ENCODE results near the gene SMAD7. TPM values are rescaled to one million over a fixed set of nuclear protein-coding genes. Genes with fewer than 3 reads are reported as not detected.

The SMAD7 gene
- total and polyA plus RNA-seq, 4 donors, result 27.3 to 98.8 (median 44.2) TPM

- Histone ChIP-seq H3K4me1 (ENCODE audit: control insufficient read depth in 1 of 2, insufficient read depth in 2 of 2, low read length in 2 of 2) (peaks cover 3 to 5% of the 10 kb centered on the region in 2 donors), H3K9me3 (ENCODE audit: control insufficient read depth, low read length) (no peaks in the 10 kb centered on the region), H3K27ac (ENCODE audit: low read depth in 1 of 2, low read length in 2 of 2) (peak overlapping the region; percentile 70 to 84), H3K27me3 (ENCODE audit: control insufficient read depth in 1 of 2, insufficient read depth in 2 of 2, low read length in 1 of 2) (no peaks in the 10 kb centered on the region), H3K4me3 (ENCODE audit: low read length in 2 of 2) (no peak overlapping the region), H3K36me3 (ENCODE audit: control insufficient read depth in 1 of 2, insufficient read depth in 2 of 2, low read length in 1 of 2) (no peaks in the 10 kb centered on the region)
- intact Hi-C loops (cut with DNase I), result loop anchor here in 1 of 2 donors (1.0 to 5.0 kb wide), 2 partner anchors 30 to 34 kb away; no protein-coding TSS in a partner anchor
- DNase-seq, result peak; percentile 90 to 93
- WGBS, 2 donors, result 31 to 32% methylated on average over 8 of the region's 8 CpGs
- peak; percentile 88 for ATAC-seq (ENCODE audit: low FRiP score)
Observed at GRCh38 chr18:48902856-48903601, 47.7 kb downstream of the SMAD7 start.

GRCh38 chr18:48902023-48902855 is 48.5 kb downstream of the SMAD7 start:
- H3K36me3 ChIP-seq (ENCODE audit: control insufficient read depth in 1 of 2, insufficient read depth in 2 of 2, low read length in 1 of 2), result no peaks in the 10 kb centered on the region
- ATAC-seq (ENCODE audit: low FRiP score) (peak; percentile 93), DNase-seq (peak; percentile 98)
- intact Hi-C loops (cut with DNase I), result loop anchor here in 1 of 2 donors (1.0 to 5.0 kb wide), 2 partner anchors 29 to 35 kb away; no protein-coding TSS in a partner anchor
- 11 to 12% methylated on average over 26 to 27 of the region's 27 CpGs for WGBS, 2 donors
- H3K9me3 ChIP-seq (ENCODE audit: control insufficient read depth, low read length), result no peaks in the 10 kb centered on the region
- H3K27ac ChIP-seq (ENCODE audit: low read depth in 1 of 2, low read length in 2 of 2), result peak overlapping the region; percentile 80 to 84
- no peak overlapping the region for H3K4me3 ChIP-seq (ENCODE audit: low read length in 2 of 2)
- no peaks in the 10 kb centered on the region for H3K27me3 ChIP-seq (ENCODE audit: control insufficient read depth in 1 of 2, insufficient read depth in 2 of 2, low read length in 1 of 2)
- H3K4me1 ChIP-seq (ENCODE audit: control insufficient read depth in 1 of 2, insufficient read depth in 2 of 2, low read length in 2 of 2), result peaks cover 3 to 5% of the 10 kb centered on the region in 2 donors

DNA sequence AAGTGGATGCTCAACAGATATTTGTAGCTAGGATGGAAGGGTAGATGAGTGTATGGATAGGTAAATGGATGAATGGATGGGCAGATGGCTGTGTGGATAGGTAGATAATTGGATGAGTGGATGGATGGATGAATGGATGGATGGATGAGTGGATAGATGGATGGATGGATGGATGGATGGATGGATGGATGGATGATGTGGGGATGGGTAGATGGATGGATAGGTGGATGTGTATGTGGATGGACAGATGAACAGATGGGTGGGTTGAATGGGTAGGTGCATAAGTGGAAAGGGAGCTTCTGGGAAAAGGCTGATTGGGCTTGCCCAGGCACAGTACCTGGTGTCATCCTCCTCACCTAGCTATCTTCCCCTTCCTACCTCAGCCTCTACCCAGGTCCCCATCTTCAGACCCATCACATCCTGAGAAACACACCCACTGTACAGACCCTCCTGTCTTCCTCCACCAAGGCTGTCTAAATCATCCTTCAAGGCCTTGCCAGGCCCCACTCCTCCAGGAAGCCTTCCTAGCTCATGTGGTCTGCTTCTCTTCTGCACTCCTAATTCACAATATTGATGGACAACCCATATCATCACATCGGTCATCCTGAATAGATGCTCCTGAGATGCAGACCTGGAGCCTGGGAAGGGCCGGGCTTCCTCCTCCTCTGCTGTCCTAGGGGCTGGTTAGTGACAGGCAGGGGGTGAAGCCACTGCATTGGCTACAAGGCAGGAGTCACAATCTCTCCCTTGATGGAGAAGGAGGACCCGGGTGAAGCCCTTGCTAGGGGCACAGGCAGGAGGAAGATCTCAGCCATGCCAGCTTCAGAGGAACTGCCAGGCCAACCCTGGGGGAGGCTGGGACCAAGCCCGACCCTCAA is 49.4 kb downstream of the SMAD7 start:
- intact Hi-C loops (cut with DNase I), result loop anchor here in 1 of 2 donors (1.0 to 5.0 kb wide), 2 partner anchors 28 to 36 kb away; no protein-coding TSS in a partner anchor
- H3K27me3 ChIP-seq (ENCODE audit: control insufficient read depth in 1 of 2, insufficient read depth in 2 of 2, low read length in 1 of 2), result no peaks in the 10 kb centered on the region
- no peaks in the 10 kb centered on the region for H3K36me3 ChIP-seq (ENCODE audit: control insufficient read depth in 1 of 2, insufficient read depth in 2 of 2, low read length in 1 of 2)
- no peaks in the 10 kb centered on the region for H3K9me3 ChIP-seq (ENCODE audit: control insufficient read depth, low read length)
- no peak overlapping the region for H3K4me3 ChIP-seq (ENCODE audit: low read length in 2 of 2)
- ATAC-seq (ENCODE audit: low FRiP score) (no peak), DNase-seq (no peak)
- H3K27ac ChIP-seq (ENCODE audit: low read depth in 1 of 2, low read length in 2 of 2), result peak overlapping the region in 1 of 2 donors; percentile 80
- 25 to 27% methylated on average over 4 of the region's 4 CpGs for WGBS, 2 donors
- peaks cover 3 to 5% of the 10 kb centered on the region in 2 donors for H3K4me1 ChIP-seq (ENCODE audit: control insufficient read depth in 1 of 2, insufficient read depth in 2 of 2, low read length in 2 of 2)

- peaks cover 3 to 5% of the 10 kb centered on the region in 2 donors for H3K4me1 ChIP-seq (ENCODE audit: control insufficient read depth in 1 of 2, insufficient read depth in 2 of 2, low read length in 2 of 2)
- H3K27ac ChIP-seq (ENCODE audit: low read depth in 1 of 2, low read length in 2 of 2), result no peak overlapping the region
- intact Hi-C loops (cut with DNase I), result loop anchor here in 1 of 2 donors (5.0 kb wide), 1 partner anchor 37 kb away; no protein-coding TSS in a partner anchor
Observed at GRCh38 chr18:48900469-48900868, 50.3 kb downstream of the SMAD7 start.

GRCh38 chr18:48899558-48900174 is 51.1 kb downstream of the SMAD7 start:
- no peak for ATAC-seq (ENCODE audit: low FRiP score)
- peaks cover 3 to 5% of the 10 kb centered on the region in 2 donors for H3K4me1 ChIP-seq (ENCODE audit: control insufficient read depth in 1 of 2, insufficient read depth in 2 of 2, low read length in 2 of 2)
- no peaks in the 10 kb centered on the region for H3K36me3 ChIP-seq (ENCODE audit: control insufficient read depth in 1 of 2, insufficient read depth in 2 of 2, low read length in 1 of 2)

More at GRCh38 chr18:48900469-48900868, 50.3 kb downstream of the SMAD7 start:
- H3K36me3 ChIP-seq (ENCODE audit: control insufficient read depth in 1 of 2, insufficient read depth in 2 of 2, low read length in 1 of 2), result no peaks in the 10 kb centered on the region
- H3K27me3 ChIP-seq (ENCODE audit: control insufficient read depth in 1 of 2, insufficient read depth in 2 of 2, low read length in 1 of 2), result no peaks in the 10 kb centered on the region
- H3K9me3 ChIP-seq (ENCODE audit: control insufficient read depth, low read length), result no peaks in the 10 kb centered on the region
- 92 to 96% methylated on average over 1 of the region's 1 CpG for WGBS, 2 donors
- ATAC-seq (ENCODE audit: low FRiP score) (no peak), DNase-seq (no peak)
- H3K4me3 ChIP-seq (ENCODE audit: low read length in 2 of 2), result no peak overlapping the region

DNA sequence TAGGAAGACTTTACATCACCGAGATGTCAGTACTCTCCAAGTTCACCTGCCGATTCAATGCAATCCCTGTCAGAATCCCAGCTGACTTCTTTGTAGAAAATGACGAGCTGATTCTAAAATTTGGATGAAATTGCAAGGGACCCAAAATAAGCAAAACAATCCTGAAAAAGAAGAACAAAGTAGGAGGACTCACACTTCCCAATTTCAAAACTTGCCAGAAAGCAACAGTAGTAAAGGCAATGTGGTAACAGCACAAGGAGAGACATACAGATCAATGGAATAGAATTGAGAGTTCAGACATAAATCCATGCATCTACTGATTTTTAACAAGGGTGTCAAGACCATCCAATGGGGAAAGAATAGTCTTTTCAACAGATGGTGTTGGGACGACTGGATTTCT is 52.2 kb downstream of the SMAD7 start:
- no peak for DNase-seq
- peaks cover 3 to 5% of the 10 kb centered on the region in 2 donors for H3K4me1 ChIP-seq (ENCODE audit: control insufficient read depth in 1 of 2, insufficient read depth in 2 of 2, low read length in 2 of 2)
- ATAC-seq (ENCODE audit: low FRiP score), result no peak
- no peaks in the 10 kb centered on the region for H3K36me3 ChIP-seq (ENCODE audit: control insufficient read depth in 1 of 2, insufficient read depth in 2 of 2, low read length in 1 of 2)
- no peak overlapping the region for H3K4me3 ChIP-seq (ENCODE audit: low read length in 2 of 2)
- no peak overlapping the region for H3K27ac ChIP-seq (ENCODE audit: low read depth in 1 of 2, low read length in 2 of 2)
- no peaks in the 10 kb centered on the region for H3K9me3 ChIP-seq (ENCODE audit: control insufficient read depth, low read length)
- intact Hi-C loops (cut with DNase I), result no loop called here
- 64 to 68% methylated on average over 4 of the region's 4 CpGs for WGBS, 2 donors
- H3K27me3 ChIP-seq (ENCODE audit: control insufficient read depth in 1 of 2, insufficient read depth in 2 of 2, low read length in 1 of 2), result no peaks in the 10 kb centered on the region

More at GRCh38 chr18:48899558-48900174, 51.1 kb downstream of the SMAD7 start:
- 89 to 93% methylated on average over 4 of the region's 4 CpGs for WGBS, 2 donors
- Histone ChIP-seq H3K9me3 (ENCODE audit: control insufficient read depth, low read length) (no peaks in the 10 kb centered on the region), H3K27ac (ENCODE audit: low read depth in 1 of 2, low read length in 2 of 2) (no peak overlapping the region), H3K4me3 (ENCODE audit: low read length in 2 of 2) (no peak overlapping the region), H3K27me3 (ENCODE audit: control insufficient read depth in 1 of 2, insufficient read depth in 2 of 2, low read length in 1 of 2) (no peaks in the 10 kb centered on the region)
- intact Hi-C loops (cut with DNase I), result loop anchor here in 1 of 2 donors (5.0 kb wide), 1 partner anchor 38 kb away; no protein-coding TSS in a partner anchor
- no peak for DNase-seq

DNA sequence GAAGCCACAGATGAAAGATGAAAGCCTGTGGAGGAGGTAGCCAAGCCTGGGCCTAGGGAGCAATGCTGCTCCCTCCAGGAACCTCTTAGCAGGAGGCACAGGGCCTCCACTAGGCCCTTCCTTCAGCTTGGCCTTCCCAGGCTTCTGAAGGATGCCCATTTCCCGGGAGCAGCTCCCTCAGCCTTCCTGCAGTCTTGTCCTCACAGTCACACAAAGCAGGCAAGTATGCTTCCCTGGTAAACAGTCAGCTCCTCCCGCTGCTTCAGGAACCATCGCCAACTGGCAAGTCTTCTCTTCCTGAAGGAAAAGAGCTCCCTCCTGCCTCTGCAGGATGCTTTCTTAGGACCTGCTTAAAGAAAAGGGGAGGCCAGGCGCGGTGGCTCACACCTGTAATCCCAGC is 53.2 kb downstream of the SMAD7 start:
- Histone ChIP-seq H3K36me3 (ENCODE audit: control insufficient read depth in 1 of 2, insufficient read depth in 2 of 2, low read length in 1 of 2) (no peaks in the 10 kb centered on the region), H3K27me3 (ENCODE audit: control insufficient read depth in 1 of 2, insufficient read depth in 2 of 2, low read length in 1 of 2) (no peaks in the 10 kb centered on the region), H3K9me3 (ENCODE audit: control insufficient read depth, low read length) (no peaks in the 10 kb centered on the region), H3K27ac (ENCODE audit: low read depth in 1 of 2, low read length in 2 of 2) (peak overlapping the region in 1 of 2 donors; percentile 58), H3K4me1 (ENCODE audit: control insufficient read depth in 1 of 2, insufficient read depth in 2 of 2, low read length in 2 of 2) (peaks cover under 1 to 3% of the 10 kb centered on the region in 2 donors), H3K4me3 (ENCODE audit: low read length in 2 of 2) (no peak overlapping the region)
- WGBS, 2 donors, result 50 to 57% methylated on average over 5 of the region's 5 CpGs
- intact Hi-C loops (cut with DNase I), result no loop called here
- ATAC-seq (ENCODE audit: low FRiP score) (no peak), DNase-seq (no peak)
